Stimulated activated naive CD8-positive, alpha-beta T cell treated with anti-CD3 and anti-CD28 coated beads, Interleukin-15, Interleukin-2, amounts not matched to agents 100 U/mL and 50 U/mL, for 24 hours (primary cell): ENCODE data around the gene IGFBP4.

Source experiments
- ATAC-seq: fragments of 150-1000 bp; cut with Tn5 transposase; one replicate; pipeline ENCODE4 v1.10.0; 2021
- DNase-seq: peaks from one replicate; pipeline ENCODE4 v3.0.0; 2021

Gene IGFBP4

GRCh38 chr17:40471846-40472732 lies 28.8 kb downstream of the IGFBP4 start:
- DNase-seq (no peak), ATAC-seq (no peak)

DNA sequence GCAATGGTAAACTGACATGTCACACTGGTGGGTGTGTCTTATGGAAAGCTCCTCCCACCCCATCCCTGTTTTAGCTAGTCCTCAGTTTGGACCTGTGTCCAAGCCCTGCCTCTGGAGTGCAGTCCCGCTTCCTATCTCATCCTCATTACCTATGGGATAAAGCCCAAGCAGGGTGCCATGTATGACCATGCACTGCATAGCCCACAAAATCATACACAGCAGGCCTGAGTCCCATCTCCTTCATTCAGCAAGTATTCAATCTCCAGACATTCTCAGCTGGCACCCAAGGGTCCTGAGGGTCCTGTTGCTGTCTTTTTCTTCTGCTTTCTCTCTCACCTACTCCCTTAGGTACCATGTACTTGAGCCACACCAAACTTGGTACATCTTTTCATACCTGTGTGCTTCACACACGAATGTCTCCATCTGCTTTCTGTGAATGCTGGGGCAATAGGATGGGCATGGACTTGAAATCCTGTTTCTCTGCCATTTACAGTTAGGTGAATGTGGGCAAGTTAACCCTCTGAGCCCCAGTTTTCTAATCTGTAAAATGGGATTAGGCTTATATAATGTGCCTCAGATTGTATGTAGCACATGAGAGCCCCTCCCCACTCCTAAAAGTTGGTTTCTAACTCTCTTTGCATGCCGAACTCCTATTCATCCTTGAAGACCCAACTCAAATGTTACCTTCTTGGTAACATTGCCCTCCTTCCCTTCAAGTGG lies 29.6 kb downstream of the IGFBP4 start:
- ATAC-seq (no peak), DNase-seq (no peak)

- ATAC-seq, result no peak
These were observed 30.5 kb downstream of the IGFBP4 start for GRCh38 chr17:40473573-40474365.

GRCh38 chr17:40474419-40475002 lies 31.3 kb downstream of the IGFBP4 start:
- DNase-seq, result no peak
- no peak for ATAC-seq

More at GRCh38 chr17:40473573-40474365, 30.5 kb downstream of the IGFBP4 start:
- no peak for DNase-seq

GRCh38 chr17:40475234-40475908 lies 32.1 kb downstream of the IGFBP4 start:
- DNase-seq, result no peak
- no peak for ATAC-seq

DNA sequence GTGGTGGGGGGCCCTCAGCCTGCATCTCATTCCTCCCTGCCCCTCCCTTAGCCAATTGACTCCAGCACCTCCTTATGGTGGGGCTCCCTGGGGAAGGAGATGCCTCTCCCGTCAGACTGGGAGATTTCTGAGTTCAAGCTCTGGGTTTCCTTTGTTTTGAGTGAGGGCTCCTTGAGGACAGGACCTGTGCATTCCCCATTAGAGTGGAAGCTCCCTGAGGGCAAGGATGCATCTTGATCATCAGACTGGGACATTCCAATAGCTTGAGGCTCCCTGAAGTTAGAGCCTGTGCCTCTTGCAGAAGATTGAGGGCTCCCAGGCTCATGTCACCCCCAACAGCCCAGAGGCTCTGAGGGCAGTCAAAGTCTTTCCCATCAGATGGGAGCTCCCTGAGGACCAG lies 34.5 kb downstream of the IGFBP4 start:
- DNase-seq (no peak), ATAC-seq (no peak)

DNA sequence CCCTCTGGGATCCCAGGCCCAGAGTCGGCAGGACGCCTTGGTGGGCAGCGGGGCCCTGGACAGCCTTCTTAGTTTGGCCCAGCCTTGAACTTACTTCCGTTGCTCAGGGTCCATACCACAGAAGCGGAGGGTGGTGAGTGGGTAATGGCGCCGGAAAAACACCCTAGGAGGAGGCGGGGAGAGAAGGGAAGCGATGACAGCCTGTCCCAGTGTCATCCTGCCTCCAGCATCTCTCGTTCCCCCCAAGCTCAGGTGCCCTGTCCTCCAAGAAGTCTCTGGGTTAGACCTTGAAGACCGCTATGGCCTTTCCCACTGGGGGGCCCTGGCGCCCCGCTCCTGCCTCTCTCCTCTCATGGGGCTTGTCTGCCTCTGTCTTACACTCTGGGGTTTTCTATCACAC lies 35.2 kb downstream of the IGFBP4 start:
- DNase-seq, result no peak
- ATAC-seq, result no peak

- no peak for DNase-seq
- no peak for ATAC-seq
These were observed 36.7 kb downstream of the IGFBP4 start for GRCh38 chr17:40479754-40480480.

GRCh38 chr17:40480501-40481003 lies 37.3 kb downstream of the IGFBP4 start:
- ATAC-seq, result peak; percentile 89
- peak; percentile 86 for DNase-seq

DNA sequence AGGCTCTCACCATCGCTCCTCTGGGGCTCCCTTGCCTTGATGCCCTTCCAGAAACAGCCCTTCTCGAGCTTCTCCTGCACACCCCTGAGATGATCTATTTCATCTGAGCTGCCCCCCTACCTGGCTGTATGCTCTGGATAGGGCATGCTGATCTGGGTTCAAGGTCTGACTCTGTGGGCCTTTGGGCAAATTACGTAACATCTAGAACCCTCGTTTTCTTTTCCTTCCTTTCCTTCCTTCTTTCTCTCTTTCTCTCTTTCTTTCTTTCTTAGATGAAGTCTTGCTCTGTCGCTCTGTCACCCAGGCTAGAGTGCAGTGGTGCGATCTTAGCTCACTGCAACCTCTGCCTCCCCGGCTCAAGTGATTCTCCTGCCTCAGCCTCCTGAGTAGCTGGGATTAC lies 37.9 kb downstream of the IGFBP4 start:
- no peak for ATAC-seq
- DNase-seq, result no peak

- DNase-seq (no peak), ATAC-seq (no peak)
These were observed 39.5 kb downstream of the IGFBP4 start for GRCh38 chr17:40482722-40483121.

DNA sequence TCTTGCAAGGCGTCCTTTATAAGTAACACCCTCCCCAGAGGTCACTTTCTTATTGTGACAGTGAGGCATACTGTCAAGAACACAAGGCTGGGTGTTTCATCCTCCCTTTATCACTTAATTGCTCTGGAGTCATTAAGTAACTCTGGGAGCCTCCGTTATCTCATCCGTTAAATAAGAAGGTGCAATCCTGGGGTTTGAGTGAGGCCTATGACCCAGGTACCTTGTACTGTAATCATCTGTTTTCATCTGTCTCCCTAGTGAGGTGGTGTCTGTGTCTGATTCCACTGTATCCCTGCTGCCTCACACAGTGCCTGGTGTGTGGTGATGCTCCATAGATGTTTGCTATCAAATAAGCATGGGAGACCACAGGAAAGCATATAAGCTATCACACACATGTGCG lies 40.4 kb downstream of the IGFBP4 start:
- no peak for ATAC-seq
- DNase-seq, result no peak

- DNase-seq (no peak), ATAC-seq (no peak)
These were observed 41.2 kb downstream of the IGFBP4 start for GRCh38 chr17:40484285-40484972.

DNA sequence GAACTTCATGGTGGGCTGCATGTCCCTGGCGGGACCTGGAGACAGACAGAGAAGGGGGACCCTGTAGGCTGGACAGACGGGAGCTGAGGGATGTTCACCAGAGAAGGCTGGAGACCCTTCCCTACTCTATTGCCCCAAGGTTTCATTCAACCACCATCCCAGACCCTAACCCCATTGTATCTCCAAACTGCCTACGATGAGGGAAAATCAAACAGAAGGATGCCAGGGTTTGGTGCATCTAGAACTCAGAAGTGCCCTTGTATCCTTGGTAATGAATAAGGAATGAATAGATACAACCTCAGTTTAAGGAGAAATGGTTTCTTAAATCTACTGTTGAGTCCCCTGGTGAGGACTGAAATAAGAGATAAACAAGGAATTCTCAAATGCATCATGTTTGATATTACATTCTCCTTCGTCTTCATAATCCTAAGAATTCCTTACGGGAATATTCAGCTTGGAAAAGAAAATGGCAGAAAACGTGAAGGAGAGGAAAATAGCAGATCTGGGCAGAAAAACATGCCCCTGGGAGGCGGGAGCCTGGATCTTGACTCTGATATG lies 41.8 kb downstream of the IGFBP4 start:
- no peak for ATAC-seq
- no peak for DNase-seq

GRCh38 chr17:40485851-40486521 lies 42.7 kb downstream of the IGFBP4 start:
- ATAC-seq (peak; percentile 51), DNase-seq (peak; percentile 27)

DNA sequence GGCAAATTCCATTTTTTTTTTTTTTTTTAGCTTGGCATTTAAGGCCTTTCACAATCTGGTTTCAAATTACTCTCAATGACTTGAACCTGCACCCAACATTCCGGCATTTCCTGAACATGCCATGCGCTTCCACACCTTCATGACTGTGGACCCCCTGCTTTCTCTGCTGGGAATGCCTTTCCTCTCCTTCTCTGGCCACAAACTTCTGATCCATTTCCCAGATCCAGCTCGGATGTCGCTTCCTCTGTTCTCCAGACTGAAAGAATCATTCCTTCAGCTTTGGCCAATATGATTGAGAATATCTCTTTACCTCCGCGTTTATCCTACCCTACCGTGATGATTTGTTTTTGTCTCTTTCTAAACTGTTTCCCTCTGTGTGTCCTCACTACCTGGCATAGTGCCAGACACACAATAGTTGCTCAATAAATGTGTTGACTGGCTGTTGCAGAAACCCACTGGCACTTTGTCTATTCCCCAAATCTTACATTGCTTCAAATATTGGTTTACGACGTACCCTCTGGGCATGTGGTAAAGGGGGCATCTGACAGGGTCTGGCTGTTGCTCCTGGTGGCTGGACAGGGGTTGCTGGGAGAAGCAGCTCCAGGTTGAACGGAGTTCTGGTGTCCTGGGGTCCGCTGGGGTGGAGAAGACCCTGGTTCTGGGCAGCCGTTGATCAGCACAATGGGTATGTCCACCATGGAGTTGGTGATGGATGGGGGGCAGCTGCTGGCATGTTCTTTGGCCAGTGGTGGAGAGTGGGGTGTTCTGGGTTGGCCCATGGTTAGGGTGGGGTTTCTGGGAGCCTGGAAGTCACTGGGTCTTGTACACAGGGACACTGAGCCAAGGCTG lies 43.5 kb downstream of the IGFBP4 start:
- no peak for ATAC-seq
- DNase-seq, result no peak

DNA sequence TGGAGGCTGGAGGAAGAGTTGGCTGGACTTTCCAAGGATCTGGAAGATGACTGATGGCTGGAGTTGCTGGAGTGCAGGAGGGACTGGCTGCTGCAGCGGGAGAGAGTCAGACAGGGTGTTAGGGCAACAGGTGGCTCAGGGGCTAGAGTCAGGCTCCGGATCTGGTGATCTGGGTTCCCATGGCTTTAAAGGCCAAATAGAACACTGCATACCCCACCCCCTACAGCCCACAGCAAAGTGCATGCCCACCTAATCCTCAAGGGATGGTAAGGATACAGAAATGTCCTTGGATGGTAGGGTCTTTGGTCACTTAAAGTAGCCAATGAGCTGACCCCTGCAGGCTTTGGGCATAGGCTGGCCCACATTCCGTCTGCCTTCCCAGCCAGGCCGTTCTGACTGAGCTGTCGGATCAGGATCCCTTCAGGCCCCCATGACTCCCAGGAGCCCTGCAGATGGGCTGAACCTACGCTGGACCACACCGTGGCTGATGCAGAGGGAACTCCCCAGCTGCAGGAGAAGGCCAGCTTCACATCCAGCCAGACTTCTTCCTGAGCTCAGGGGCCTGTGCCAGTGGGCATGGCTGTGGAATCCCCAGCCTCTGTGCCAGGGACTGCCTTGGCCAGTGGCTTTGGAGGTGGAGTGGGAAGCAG lies 44.2 kb downstream of the IGFBP4 start:
- ATAC-seq (no peak), DNase-seq (no peak)
